B cell (primary cell): Measurements from ENCODE around the gene GPR4.

ENCODE experiments used
- CTCF ChIP-seq: fragments of 200-600 bp; IDR thresholded peaks from one replicate; pipeline ENCODE4 v1.8.0; 2022; ENCODE audit warnings: antibody characterized with exemption, mild to moderate bottlenecking
- EZH2 ChIP-seq: IDR thresholded peaks from 2 replicates; pipeline ENCODE4 v1.6.1; 2012; ENCODE audit warnings: borderline replicate concordance, low read depth, mild to moderate bottlenecking, moderate library complexity, low read length; ENCODE audit not compliant: insufficient read depth, poor library complexity, severe bottlenecking

GRCh38 chr19:45575216-45575615, 26.8 kb downstream of the GPR4 start:
- TF ChIP-seq CTCF: no peak
- TF ChIP-seq EZH2: no peak
